ENCODE measurements around the gene CUEDC2.

Gene CUEDC2

DNA sequence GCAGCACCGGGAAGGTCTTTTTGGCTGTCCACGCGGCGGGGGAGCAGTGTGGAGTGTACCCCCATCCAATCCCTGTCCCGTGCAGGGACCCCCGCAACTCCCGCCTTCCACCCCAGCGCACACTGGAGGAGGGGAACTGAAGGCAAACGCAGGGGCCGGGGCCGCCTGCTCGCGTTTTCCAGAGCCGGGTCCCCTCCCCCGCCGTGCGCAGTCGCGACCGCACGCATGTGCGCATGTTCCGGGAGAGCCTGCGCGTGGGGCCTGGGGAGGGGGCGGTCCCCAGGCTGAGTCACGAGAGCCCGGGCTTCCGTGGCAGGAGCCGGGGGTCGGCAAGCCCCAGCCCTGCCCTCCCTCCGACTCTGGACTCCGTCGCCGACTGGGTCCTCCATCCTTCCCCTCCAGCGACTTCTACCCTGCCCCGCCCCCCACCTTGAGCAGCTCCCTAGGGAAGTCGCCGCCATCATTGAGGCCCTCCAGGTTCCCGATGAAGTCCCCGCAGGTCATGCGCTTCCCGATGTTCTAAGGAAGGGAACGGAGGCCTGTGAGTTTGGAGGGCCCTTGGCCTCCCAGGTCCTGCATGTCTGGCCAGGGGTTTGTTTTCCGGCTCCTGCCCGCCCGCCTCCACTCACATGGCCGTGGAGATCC lies 21.8 kb downstream of the CUEDC2 start:
- H3K4me3 ChIP-seq (ENCODE audit: low read depth, low read length), result no peak overlapping the region
- no peaks in the 10 kb centered on the region for H3K27me3 ChIP-seq (ENCODE audit: control insufficient read depth, insufficient read depth, low read length)
- no peak for TF ChIP-seq CTCF (IDR thresholded peaks at IDR 0.05)
- H2AFZ ChIP-seq, result peak overlapping the region; percentile 70
- peak overlapping the region; percentile 43 for H3K27ac ChIP-seq
- no peaks in the 10 kb centered on the region for H3K36me3 ChIP-seq (ENCODE audit: control insufficient read depth, insufficient read depth, low read length)
- H3K4me2 ChIP-seq (ENCODE audit: low read length), result no peak overlapping the region
- no peaks in the 10 kb centered on the region for H3K9me3 ChIP-seq (ENCODE audit: control insufficient read depth, low read length)
- peaks cover 12% of the 10 kb centered on the region for H3K4me1 ChIP-seq
- H3K9ac ChIP-seq, result no peak overlapping the region
- H3K79me2 ChIP-seq, result no peaks in the 10 kb centered on the region

GRCh38 chr10:102409604-102410428 lies 22.6 kb downstream of the CUEDC2 start:
- Histone ChIP-seq H3K27ac (peak overlapping the region; percentile 43), H3K79me2 (no peaks in the 10 kb centered on the region), H3K9ac (no peak overlapping the region), H3K4me2 (ENCODE audit: low read length) (peak overlapping the region; percentile 51), H3K4me1 (peaks cover 12% of the 10 kb centered on the region), H3K9me3 (ENCODE audit: control insufficient read depth, low read length) (no peaks in the 10 kb centered on the region), H3K27me3 (ENCODE audit: control insufficient read depth, insufficient read depth, low read length) (no peaks in the 10 kb centered on the region), H3K4me3 (ENCODE audit: low read depth, low read length) (no peak overlapping the region), H3K36me3 (ENCODE audit: control insufficient read depth, insufficient read depth, low read length) (no peaks in the 10 kb centered on the region), H2AFZ (peak overlapping the region; percentile 70)
- no peak for TF ChIP-seq CTCF (IDR thresholded peaks at IDR 0.05)

- Histone ChIP-seq H3K27me3 (ENCODE audit: control insufficient read depth, insufficient read depth, low read length) (no peaks in the 10 kb centered on the region), H3K27ac (peak overlapping the region; percentile 53), H3K79me2 (no peaks in the 10 kb centered on the region), H3K36me3 (ENCODE audit: control insufficient read depth, insufficient read depth, low read length) (no peaks in the 10 kb centered on the region), H3K9me3 (ENCODE audit: control insufficient read depth, low read length) (no peaks in the 10 kb centered on the region), H3K4me1 (peaks cover 12% of the 10 kb centered on the region), H3K4me2 (ENCODE audit: low read length) (peak overlapping the region; percentile 53), H3K4me3 (ENCODE audit: low read depth, low read length) (no peak overlapping the region), H3K9ac (no peak overlapping the region), H2AFZ (peak overlapping the region; percentile 91)
- TF ChIP-seq CTCF (IDR thresholded peaks at IDR 0.05), result no peak
Observed at GRCh38 chr10:102408728-102409603, 23.4 kb downstream of the CUEDC2 start.

DNA sequence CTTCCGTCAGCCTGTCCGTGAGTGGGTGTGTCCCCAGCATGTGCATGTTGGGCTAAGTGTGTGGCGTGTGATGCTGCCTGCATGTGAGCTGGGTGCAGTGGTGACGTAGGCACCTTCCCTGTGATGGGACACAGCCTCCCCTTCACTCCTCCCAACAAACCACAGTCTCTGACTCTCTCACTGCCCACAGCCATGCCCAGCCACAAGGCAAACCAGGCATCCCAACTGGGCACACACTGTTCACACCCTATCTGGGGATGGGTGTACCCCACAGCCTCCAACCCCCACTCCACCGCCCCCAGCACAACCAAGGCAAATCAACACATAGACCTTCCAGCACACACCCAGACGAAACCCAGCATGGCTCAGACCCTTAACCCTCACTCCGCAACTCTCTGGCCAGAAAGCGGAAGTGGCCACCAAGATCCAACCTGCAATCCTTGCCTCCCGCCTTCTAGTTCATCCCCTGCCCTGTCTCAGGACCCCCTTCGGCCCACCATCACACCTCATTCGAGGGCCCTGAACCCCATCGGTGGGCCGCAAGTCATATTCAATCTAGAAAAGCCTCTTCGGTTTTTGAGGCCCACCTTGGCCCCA lies 24.1 kb downstream of the CUEDC2 start:
- H3K9ac ChIP-seq, result no peak overlapping the region
- H3K4me1 ChIP-seq, result peaks cover 15% of the 10 kb centered on the region

More for the DNA sequence above, 24.1 kb downstream of the CUEDC2 start:
- Histone ChIP-seq H2AFZ (peak overlapping the region; percentile 91), H3K36me3 (ENCODE audit: control insufficient read depth, insufficient read depth, low read length) (no peaks in the 10 kb centered on the region), H3K4me2 (ENCODE audit: low read length) (no peak overlapping the region), H3K9me3 (ENCODE audit: control insufficient read depth, low read length) (no peaks in the 10 kb centered on the region), H3K4me3 (ENCODE audit: low read depth, low read length) (no peak overlapping the region), H3K27me3 (ENCODE audit: control insufficient read depth, insufficient read depth, low read length) (no peaks in the 10 kb centered on the region), H3K27ac (peak overlapping the region; percentile 53), H3K79me2 (no peaks in the 10 kb centered on the region)
- no peak for TF ChIP-seq CTCF (IDR thresholded peaks at IDR 0.05)

Measured in parathyroid adenoma (tissue), 2 donors.